Neural cell (in vitro differentiated cells): ENCODE data around the gene ALPI. TPM values are rescaled to one million over a fixed set of nuclear protein-coding genes. Genes with fewer than 3 reads are reported as not detected.

Source experiments
- H2AFZ ChIP-seq: fragments of 200-600, 300-800 bp; sonication (generic), shearing (Covaris generic); 2 replicates; pipeline ENCODE4 v1.6.0; 2014; ENCODE audit warnings: low read depth, mild to moderate bottlenecking, antibody characterized with exemption, low read length, moderate library complexity
- H3F3A ChIP-seq: fragments of 200-600 bp; shearing (Covaris generic); 2 replicates; pipeline ENCODE4 v1.6.1; 2016; ENCODE audit warnings: mild to moderate bottlenecking, moderate library complexity, mixed read lengths, antibody characterized with exemption, low read length; ENCODE audit not compliant: insufficient read depth, poor library complexity, severe bottlenecking
- H3K27ac ChIP-seq: fragments of 200-600, 300-800 bp; sonication (generic), shearing (Covaris generic); 2 replicates; pipeline ENCODE4 v1.5.1; 2014; ENCODE audit warnings: mild to moderate bottlenecking, low read length, moderate library complexity
- H3K27me3 ChIP-seq: fragments of 300-800, 200-600 bp; sonication (generic), shearing (Covaris generic); 2 replicates; pipeline ENCODE4 v1.6.0; 2014; ENCODE audit warnings: mild to moderate bottlenecking, low read depth, low read length, moderate library complexity; ENCODE audit not compliant: insufficient read depth
- H3K36me3 ChIP-seq: fragments of 300-800, 200-600 bp; sonication (generic), shearing (Covaris generic); 2 replicates; pipeline ENCODE4 v1.5.1; 2014; ENCODE audit warnings: mild to moderate bottlenecking, antibody characterized with exemption, low read length, moderate library complexity; ENCODE audit not compliant: insufficient read depth
- H3K4me2 ChIP-seq: fragments of 300-800, 200-600 bp; sonication (generic), shearing (Covaris generic); 2 replicates; pipeline ENCODE4 v1.6.0; 2014; ENCODE audit warnings: mild to moderate bottlenecking, low read length
- H3K4me3 ChIP-seq: fragments of 300-800, 200-600 bp; sonication (generic), shearing (Covaris generic); 2 replicates; pipeline ENCODE4 v1.5.1; 2014; ENCODE audit warnings: mild to moderate bottlenecking, low read length, moderate library complexity
- H3K79me2 ChIP-seq: fragments of 200-600 bp; shearing (Covaris generic); replicated peaks from 2 replicates; pipeline ENCODE4 v1.6.0; 2014; ENCODE audit warnings: mild to moderate bottlenecking, low read length, moderate library complexity; ENCODE audit not compliant: insufficient read depth
- H3K9ac ChIP-seq: fragments of 300-800, 200-600 bp; sonication (generic), shearing (Covaris generic); 2 replicates; pipeline ENCODE4 v1.6.1; 2016; ENCODE audit warnings: mild to moderate bottlenecking, low read length, mixed read lengths
- H3K9me2 ChIP-seq: fragments of 200-600 bp; shearing (Covaris generic); 2 replicates; pipeline ENCODE4 v1.6.1; 2016; ENCODE audit warnings: mild to moderate bottlenecking, low read length, mixed read lengths; ENCODE audit not compliant: insufficient read depth
- H3K9me3 ChIP-seq: fragments of 200-600, 300-800 bp; sonication (generic), shearing (Covaris generic); 2 replicates; pipeline ENCODE4 v1.6.1; 2016; ENCODE audit warnings: mild to moderate bottlenecking, mixed run types, low read length, moderate library complexity, mixed read lengths
- H4K20me1 ChIP-seq: fragments of 200-600 bp; shearing (Covaris generic); 2 replicates; pipeline ENCODE4 v1.6.1; 2016; ENCODE audit warnings: mild to moderate bottlenecking, mixed run types; ENCODE audit not compliant: insufficient read depth
- CTCF ChIP-seq: fragments of 450-650 bp; IDR thresholded peaks from 2 replicates; pipeline ENCODE4 v1.5.1; 2014; ENCODE audit warnings: antibody characterized with exemption, mild to moderate bottlenecking, moderate library complexity; ENCODE audit not compliant: poor library complexity, severe bottlenecking
- EP300 ChIP-seq: fragments of 450-650 bp; conservative IDR thresholded peaks from 2 replicates; pipeline ENCODE4 v1.6.1; 2014; ENCODE audit warnings: antibody characterized with exemption, mild to moderate bottlenecking, moderate library complexity; ENCODE audit not compliant: poor library complexity, severe bottlenecking
- EZH2 ChIP-seq: fragments of 200-600, 300-800 bp; shearing (Covaris generic), sonication (generic); IDR thresholded peaks from 2 replicates; pipeline ENCODE4 v1.6.1; 2014; ENCODE audit warnings: antibody characterized with exemption, low read length, borderline replicate concordance, mild to moderate bottlenecking; ENCODE audit not compliant: insufficient read depth, poor library complexity, severe bottlenecking
- MXI1 ChIP-seq: fragments of 450-650 bp; conservative IDR thresholded peaks from 2 replicates; pipeline ENCODE4 v1.6.1; 2014; ENCODE audit warnings: antibody characterized with exemption, mild to moderate bottlenecking; ENCODE audit not compliant: poor library complexity, severe bottlenecking
- POLR2AphosphoS5 ChIP-seq: IDR thresholded peaks from 2 replicates; pipeline ENCODE4 v1.6.1; 2012
- RAD21 ChIP-seq: fragments of 450-650 bp; conservative IDR thresholded peaks from 2 replicates; pipeline ENCODE4 v1.6.1; 2014; ENCODE audit warnings: antibody characterized with exemption, mild to moderate bottlenecking, moderate library complexity
- REST ChIP-seq: IDR thresholded peaks from 2 replicates; pipeline ENCODE4 v1.6.1; 2012; ENCODE audit warnings: borderline replicate concordance
- SMC3 ChIP-seq: fragments of 450-650 bp; conservative IDR thresholded peaks from 2 replicates; pipeline ENCODE4 v1.6.1; 2014; ENCODE audit warnings: antibody characterized with exemption, mild to moderate bottlenecking, moderate library complexity; ENCODE audit not compliant: poor library complexity
- TAF1 ChIP-seq: IDR thresholded peaks from 2 replicates; pipeline ENCODE4 v1.6.1; 2012; ENCODE audit warnings: low read depth
- polyA plus RNA-seq: library from polyadenylated mRNA; depleted of rRNA; stranded (reverse); fragments of >200 nt; gene quantifications from 2 replicates; pipeline ENCODE4 v1.2.3, GENCODE V29; 2014

The ALPI gene
- polyA plus RNA-seq, 1 donor from 2014 or later, result not detected

DNA sequence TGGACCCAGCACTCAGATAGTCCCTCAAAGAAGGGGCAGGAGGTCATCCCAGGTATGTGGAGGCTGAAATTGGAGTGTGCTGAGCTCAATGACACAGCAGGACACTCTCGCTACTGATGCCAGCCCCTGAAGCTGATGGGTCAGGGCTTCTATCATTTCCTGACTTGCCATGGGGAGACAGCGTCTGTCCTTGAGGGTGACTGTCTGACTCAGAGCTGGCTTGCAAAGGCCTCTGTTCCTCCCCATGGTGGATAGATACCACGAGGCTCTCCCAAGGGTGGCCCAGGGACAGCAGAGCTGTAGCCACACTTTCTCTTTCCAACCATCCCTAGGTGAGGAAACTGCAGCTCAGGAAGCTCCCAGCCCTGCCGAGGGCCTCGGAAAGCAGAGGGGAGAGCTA is 38.5 kb upstream of the ALPI start:
- TF ChIP-seq POLR2AphosphoS5, result no peak
- no peak for TF ChIP-seq EZH2
- TF ChIP-seq REST, result no peak
- no peak for TF ChIP-seq CTCF
- TF ChIP-seq TAF1, result no peak
- no peak for TF ChIP-seq RAD21
- no peak for TF ChIP-seq SMC3
- no peak for TF ChIP-seq EP300
- TF ChIP-seq MXI1, result no peak
- Histone ChIP-seq H3K27ac (no peak overlapping the region), H3F3A (no peaks in the 10 kb centered on the region), H3K79me2 (no peaks in the 10 kb centered on the region), H3K9me3 (peaks cover 13% of the 10 kb centered on the region), H4K20me1 (no peaks in the 10 kb centered on the region), H3K9me2 (no peaks in the 10 kb centered on the region), H3K36me3 (no peaks in the 10 kb centered on the region), H3K27me3 (peaks cover 60% of the 10 kb centered on the region), H2AFZ (no peak overlapping the region), H3K9ac (no peak overlapping the region), H3K4me2 (no peak overlapping the region), H3K4me3 (no peak overlapping the region)

DNA sequence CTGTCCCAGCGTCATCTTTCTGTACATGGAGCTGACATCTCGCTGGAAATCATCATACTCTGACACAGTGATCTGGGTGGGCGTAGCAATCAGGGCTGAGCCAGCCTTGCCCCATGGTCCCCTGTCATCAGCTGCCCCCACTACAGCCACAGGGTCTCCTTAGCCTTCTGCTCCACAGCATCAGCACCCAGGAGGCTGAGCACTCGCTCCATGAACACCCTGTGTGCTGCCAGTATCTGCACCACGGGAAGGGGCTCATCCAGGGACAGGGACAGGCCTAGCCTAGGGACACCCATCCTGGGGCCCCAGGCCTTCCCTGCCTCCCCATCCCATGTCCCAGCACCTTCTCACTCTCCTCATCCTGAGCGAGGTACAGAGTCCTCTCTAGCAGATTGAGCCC is 37.9 kb upstream of the ALPI start:
- Histone ChIP-seq H3K9ac (peak overlapping the region; percentile 34), H3F3A (no peaks in the 10 kb centered on the region), H3K9me3 (peaks cover 17% of the 10 kb centered on the region), H3K27ac (no peak overlapping the region), H3K36me3 (no peaks in the 10 kb centered on the region), H3K4me2 (peak overlapping the region; percentile 51), H3K27me3 (peaks cover 65% of the 10 kb centered on the region), H3K4me3 (peak overlapping the region; percentile 69), H4K20me1 (no peaks in the 10 kb centered on the region), H2AFZ (no peak overlapping the region), H3K9me2 (no peaks in the 10 kb centered on the region), H3K79me2 (no peaks in the 10 kb centered on the region)
- no peak for TF ChIP-seq EP300
- no peak for TF ChIP-seq RAD21
- TF ChIP-seq SMC3, result no peak
- no peak for TF ChIP-seq REST
- no peak for TF ChIP-seq TAF1
- no peak for TF ChIP-seq MXI1
- no peak for TF ChIP-seq EZH2
